H9 (cell line): ENCODE results near the gene SCAP. TPM values are rescaled to one million over a fixed set of nuclear protein-coding genes. Genes with fewer than 3 reads are reported as not detected.

Experiments
- DNase-seq: peaks from one replicate; pipeline ENCODE4 v3.0.0-alpha.2; 2017
- H2AFZ ChIP-seq: one replicate; pipeline ENCODE4 v1.6.1; 2013; ENCODE audit warnings: mild to moderate bottlenecking, low read length, control low read depth, moderate library complexity
- H2AK5ac ChIP-seq: 2 replicates; pipeline ENCODE4 v1.6.1; 2013; ENCODE audit warnings: low read length, control low read depth, mixed read lengths; ENCODE audit not compliant: insufficient read length
- H2BK120ac ChIP-seq: one replicate; pipeline ENCODE4 v1.6.1; 2013; ENCODE audit warnings: low read depth, mild to moderate bottlenecking, low read length, control low read depth, inconsistent platforms; ENCODE audit not compliant: poor library complexity, severe bottlenecking
- H2BK12ac ChIP-seq: 2 replicates; pipeline ENCODE4 v1.6.1; 2013; ENCODE audit warnings: low read length, control low read depth, mixed read lengths, low read depth; ENCODE audit not compliant: insufficient read length
- H2BK15ac ChIP-seq: 2 replicates; pipeline ENCODE4 v1.6.1; 2013; ENCODE audit warnings: low read depth, low read length, control low read depth
- H2BK20ac ChIP-seq: one replicate; pipeline ENCODE4 v1.6.1; 2013; ENCODE audit warnings: low read depth, mild to moderate bottlenecking, low read length, control low read depth, inconsistent platforms; ENCODE audit not compliant: poor library complexity, severe bottlenecking
- H2BK5ac ChIP-seq: 2 replicates; pipeline ENCODE4 v1.6.1; 2013; ENCODE audit warnings: low read length, control low read depth, mixed read lengths; ENCODE audit not compliant: insufficient read length
- H3K14ac ChIP-seq: 2 replicates; pipeline ENCODE4 v1.6.1; 2013; ENCODE audit warnings: low read length, control low read depth; ENCODE audit not compliant: insufficient read depth
- H3K18ac ChIP-seq: 2 replicates; pipeline ENCODE4 v1.6.1; 2013; ENCODE audit warnings: low read depth, mild to moderate bottlenecking, mixed read lengths, low read length, control low read depth; ENCODE audit not compliant: insufficient read length
- H3K23ac ChIP-seq: 2 replicates; pipeline ENCODE4 v1.6.1; 2013; ENCODE audit warnings: low read length, control low read depth, mixed read lengths, low read depth; ENCODE audit not compliant: insufficient read length
- H3K23me2 ChIP-seq: 2 replicates; pipeline ENCODE4 v1.6.1; 2013; ENCODE audit warnings: low read depth, mild to moderate bottlenecking, mixed read lengths, low read length, control low read depth; ENCODE audit not compliant: insufficient read length, poor library complexity, severe bottlenecking
- H3K27ac ChIP-seq: 2 replicates; pipeline ENCODE4 v1.5.1; 2013; ENCODE audit warnings: low read length, control low read depth, mixed read lengths, low read depth; ENCODE audit not compliant: insufficient read length
- H3K27me3 ChIP-seq: 2 replicates; pipeline ENCODE4 v1.6.1; 2013; ENCODE audit warnings: low read length, control low read depth, inconsistent platforms; ENCODE audit not compliant: insufficient read depth
- H3K4ac ChIP-seq: 2 replicates; pipeline ENCODE4 v1.6.1; 2013; ENCODE audit warnings: low read depth, mild to moderate bottlenecking, control low read depth, inconsistent platforms, low read length, moderate library complexity
- H3K4me1 ChIP-seq: 2 replicates; pipeline ENCODE4 v1.6.1; 2013; ENCODE audit warnings: low read length, control low read depth, inconsistent platforms; ENCODE audit not compliant: insufficient read depth
- H3K4me2 ChIP-seq: 2 replicates; pipeline ENCODE4 v1.6.1; 2013; ENCODE audit warnings: low read length, control low read depth, mixed read lengths; ENCODE audit not compliant: insufficient read length, insufficient read depth
- H3K56ac ChIP-seq: 2 replicates; pipeline ENCODE4 v1.6.1; 2013; ENCODE audit warnings: low read depth, mild to moderate bottlenecking, mixed read lengths, low read length, control low read depth; ENCODE audit not compliant: insufficient read length
- H3K79me1 ChIP-seq: 2 replicates; pipeline ENCODE4 v1.6.1; 2013; ENCODE audit warnings: low read depth, mild to moderate bottlenecking, moderate library complexity, low read length, control low read depth, inconsistent platforms; ENCODE audit not compliant: insufficient read depth, poor library complexity, severe bottlenecking
- H3K79me2 ChIP-seq: 2 replicates; pipeline ENCODE4 v1.6.1; 2013; ENCODE audit warnings: low read length, control low read depth, inconsistent platforms; ENCODE audit not compliant: insufficient read depth
- H3K9ac ChIP-seq: 2 replicates; pipeline ENCODE4 v1.6.1; 2013; ENCODE audit warnings: low read length, control low read depth, mixed read lengths; ENCODE audit not compliant: insufficient read length; ENCODE audit errors: extremely low read depth
- H3K9me3 ChIP-seq: one replicate; pipeline ENCODE4 v1.6.1; 2013; ENCODE audit warnings: low read depth, low read length, inconsistent platforms; ENCODE audit not compliant: control insufficient read depth
- H3T11ph ChIP-seq: one replicate; pipeline ENCODE4 v1.6.1; 2013; ENCODE audit warnings: mild to moderate bottlenecking, low read length, control low read depth, inconsistent platforms
- H4K20me1 ChIP-seq: one replicate; pipeline ENCODE4 v1.6.1; 2013; ENCODE audit not compliant: control insufficient read depth, insufficient read length, insufficient read depth
- H4K5ac ChIP-seq: 2 replicates; pipeline ENCODE4 v1.6.1; 2013; ENCODE audit warnings: low read depth, mild to moderate bottlenecking, mixed read lengths, low read length, control low read depth; ENCODE audit not compliant: insufficient read length
- H4K8ac ChIP-seq: replicated peaks from 2 replicates; pipeline ENCODE4 v1.6.1; 2013; ENCODE audit warnings: low read length, control low read depth, mixed read lengths, low read depth; ENCODE audit not compliant: insufficient read length
- H4K91ac ChIP-seq: 2 replicates; pipeline ENCODE4 v1.6.1; 2013; ENCODE audit warnings: low read depth, mild to moderate bottlenecking, moderate library complexity, mixed read lengths, low read length, control low read depth; ENCODE audit not compliant: insufficient read length
- H3K27ac Mint-ChIP-seq, 3 experiments: 2 replicates in 2 of 3; 3 replicates in 1 of 3; pipeline ENCODE4 v1.8.0; 2020 to 2021; ENCODE audit warnings: mixed read lengths in 3 of 3, mild to moderate bottlenecking in 1 of 3, moderate library complexity in 1 of 3
- H3K27me3 Mint-ChIP-seq: 2 replicates; pipeline ENCODE4 v1.8.0; 2021; ENCODE audit warnings: low read depth, mild to moderate bottlenecking, moderate library complexity, mixed read lengths
- H3K36me3 Mint-ChIP-seq, 3 experiments: 2 replicates in 2 of 3; 3 replicates in 1 of 3; pipeline ENCODE4 v1.8.0; 2020 to 2021; ENCODE audit warnings: low read depth in 3 of 3, mixed read lengths in 3 of 3; ENCODE audit not compliant: insufficient read depth in 1 of 3
- H3K4me1 Mint-ChIP-seq, 2 experiments: 2 replicates each; pipeline ENCODE4 v1.8.0; 2020; ENCODE audit warnings: mixed read lengths in 2 of 2
- H3K4me3 Mint-ChIP-seq, 2 experiments: 2 replicates in 1 of 2; 3 replicates in 1 of 2; pipeline ENCODE4 v1.8.0; 2020 to 2021; ENCODE audit warnings: mild to moderate bottlenecking in 2 of 2, mixed read lengths in 2 of 2, moderate library complexity in 1 of 2
- H3K9me3 Mint-ChIP-seq, 2 experiments: 2 replicates in 1 of 2; 3 replicates in 1 of 2; pipeline ENCODE4 v1.8.0; 2020; ENCODE audit warnings: mild to moderate bottlenecking in 2 of 2, mixed read lengths in 2 of 2, moderate library complexity in 1 of 2
- CTCF ChIP-seq: fragments of 200-600 bp; sonication (generic); conservative IDR thresholded peaks from 3 replicates; pipeline ENCODE4 v1.8.0; 2021; ENCODE audit warnings: antibody characterized with exemption, mild to moderate bottlenecking
- WGBS: extraction: QIAGEN DNeasy Blood & Tissue Kit; methylation state at CpG from one replicate; pipeline ENCODE4 v1.1.7; 2013; ENCODE audit warnings: missing lambda C conversion rate, low lambda C conversion rate, mixed read lengths; ENCODE audit not compliant: insufficient read length; ENCODE audit errors: extremely low coverage; 5-methylcytosine and 5-hydroxymethylcytosine counted together
- total RNA-seq: library from RNA; stranded (reverse); gene quantifications from 2 replicates; pipeline ENCODE4 v1.2.1, GENCODE V29; 2021

SCAP gene
- total RNA-seq, 1 experiment from 2014 or later, result 104 TPM

GRCh38 chr3:47473391-47473790 lies 2.4 kb downstream of the SCAP start:
- H4K91ac ChIP-seq, result no peak overlapping the region
- H3K9ac ChIP-seq, result no peak overlapping the region
- H3K4me1 ChIP-seq, result no peaks in the 10 kb centered on the region
- Mint-ChIP-seq H3K36me3 (peaks cover under 1 to 4% (median 2%) of the 10 kb centered on the region in 3 experiments; a peak in 5 of 7 replicates), H3K27ac (peak overlapping the region in 1 of 3 experiments; percentile 59; a peak in 2 of 7 replicates), H3K4me3 (peak overlapping the region; percentile 58 to 76), H3K9me3 (no peaks in the 10 kb centered on the region; a peak in 1 of 5 replicates), H3K27me3 (no peaks in the 10 kb centered on the region), H3K4me1 (peaks cover 23 to 30% of the 10 kb centered on the region in 2 experiments)
- no peak overlapping the region for H2AK5ac ChIP-seq
- H3T11ph ChIP-seq, result no peak overlapping the region
- no peak overlapping the region for H2BK120ac ChIP-seq
- no peak overlapping the region for H4K5ac ChIP-seq
- no peak overlapping the region for H3K27ac ChIP-seq
- peaks cover 11% of the 10 kb centered on the region for H3K79me1 ChIP-seq
- no peak overlapping the region for H3K4ac ChIP-seq
- WGBS, result no CpG with 5 or more reads among the region's 3 CpGs
- no peak overlapping the region for H3K18ac ChIP-seq
- H3K56ac ChIP-seq, result no peak overlapping the region
- H2BK5ac ChIP-seq, result no peak overlapping the region
- H3K23ac ChIP-seq, result no peak overlapping the region
- no peak for DNase-seq
- no peaks in the 10 kb centered on the region for H4K20me1 ChIP-seq
- TF ChIP-seq CTCF, result no peak
- no peaks in the 10 kb centered on the region for H3K23me2 ChIP-seq
- H3K27me3 ChIP-seq, result no peaks in the 10 kb centered on the region
- H2BK20ac ChIP-seq, result no peak overlapping the region
- H3K79me2 ChIP-seq, result peaks cover 29% of the 10 kb centered on the region; the same call in 1 of the 2 replicates
- H2BK12ac ChIP-seq, result no peak overlapping the region
- H2AFZ ChIP-seq, result no peak overlapping the region
- H2BK15ac ChIP-seq, result no peak overlapping the region
- H4K8ac ChIP-seq, result no peak overlapping the region
- H3K4me2 ChIP-seq, result no peak overlapping the region
- H3K14ac ChIP-seq, result no peak overlapping the region
- no peaks in the 10 kb centered on the region for H3K9me3 ChIP-seq
